ENCODE data around the gene SPRR5. TPM values are rescaled to one million over a fixed set of nuclear protein-coding genes. Genes with fewer than 3 reads are reported as not detected.

The SPRR5 gene
- total and polyA plus RNA-seq, 7 donors: not detected

DNA sequence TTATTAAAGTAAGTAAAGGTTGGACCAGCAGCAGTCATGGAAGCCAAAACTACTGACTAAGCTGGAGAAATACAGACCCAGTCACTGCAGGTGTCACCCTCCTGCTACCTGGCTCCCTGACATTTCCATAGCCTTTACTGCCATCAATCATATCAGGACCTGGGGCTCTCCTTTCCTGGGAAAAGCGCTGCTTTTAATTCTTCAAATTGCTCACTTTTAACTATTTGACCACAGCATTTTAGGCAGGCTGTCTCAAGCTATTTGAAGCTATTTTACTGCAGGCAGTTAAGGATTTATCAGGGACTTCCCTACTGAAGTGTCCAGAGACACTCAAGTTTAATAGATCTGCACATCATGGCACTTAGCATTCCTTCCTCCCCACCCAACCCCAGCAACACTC lies 34.5 kb upstream of the SPRR5 start:
- WGBS, 3 donors: 61 to 77% (median 68%) methylated on average over 1 of the region's 1 CpG
- H3K4me1 ChIP-seq: no peaks in the 10 kb centered on the region
- intact Hi-C loops (cut with DNase I): no loop called here
- DNase-seq (no peak), ATAC-seq (no peak)
- no peaks in the 10 kb centered on the region for H3K36me3 ChIP-seq (ENCODE audit: insufficient read depth in 1 of 2, low read depth in 1 of 2)
- H3K4me3 ChIP-seq: no peak overlapping the region
- H3K27me3 ChIP-seq (ENCODE audit: insufficient read depth in 3 of 3, low read length in 2 of 3): no peaks in the 10 kb centered on the region
- H3K9me3 ChIP-seq: no peaks in the 10 kb centered on the region
- TF ChIP-seq, protein P1, sequence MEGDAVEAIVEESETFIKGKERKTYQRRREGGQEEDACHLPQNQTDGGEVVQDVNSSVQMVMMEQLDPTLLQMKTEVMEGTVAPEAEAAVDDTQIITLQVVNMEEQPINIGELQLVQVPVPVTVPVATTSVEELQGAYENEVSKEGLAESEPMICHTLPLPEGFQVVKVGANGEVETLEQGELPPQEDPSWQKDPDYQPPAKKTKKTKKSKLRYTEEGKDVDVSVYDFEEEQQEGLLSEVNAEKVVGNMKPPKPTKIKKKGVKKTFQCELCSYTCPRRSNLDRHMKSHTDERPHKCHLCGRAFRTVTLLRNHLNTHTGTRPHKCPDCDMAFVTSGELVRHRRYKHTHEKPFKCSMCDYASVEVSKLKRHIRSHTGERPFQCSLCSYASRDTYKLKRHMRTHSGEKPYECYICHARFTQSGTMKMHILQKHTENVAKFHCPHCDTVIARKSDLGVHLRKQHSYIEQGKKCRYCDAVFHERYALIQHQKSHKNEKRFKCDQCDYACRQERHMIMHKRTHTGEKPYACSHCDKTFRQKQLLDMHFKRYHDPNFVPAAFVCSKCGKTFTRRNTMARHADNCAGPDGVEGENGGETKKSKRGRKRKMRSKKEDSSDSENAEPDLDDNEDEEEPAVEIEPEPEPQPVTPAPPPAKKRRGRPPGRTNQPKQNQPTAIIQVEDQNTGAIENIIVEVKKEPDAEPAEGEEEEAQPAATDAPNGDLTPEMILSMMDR (IDR thresholded peaks at IDR 0.05): no peak
- no peak overlapping the region for H3K27ac ChIP-seq

DNA sequence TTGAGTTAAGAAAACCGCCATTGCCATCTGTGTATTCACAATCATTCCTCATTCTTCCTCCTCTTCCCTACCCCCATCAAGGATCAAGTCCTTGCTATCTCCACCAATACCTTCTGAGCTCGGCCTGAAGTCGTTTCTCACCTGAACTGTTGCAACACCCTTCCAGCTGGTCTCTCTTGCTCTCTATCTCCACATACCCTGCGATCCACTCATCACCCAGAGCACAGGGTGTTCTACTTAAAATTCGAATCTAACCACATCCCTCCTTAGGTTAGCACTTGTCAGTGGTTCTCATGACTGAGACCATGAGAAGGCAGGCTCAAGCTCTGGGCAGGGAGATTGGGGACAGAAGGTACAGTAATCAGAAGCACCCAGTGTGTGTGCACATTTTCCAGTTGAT lies 34.1 kb upstream of the SPRR5 start:
- Histone ChIP-seq H3K27me3 (ENCODE audit: insufficient read depth in 3 of 3, low read length in 2 of 3) (no peaks in the 10 kb centered on the region), H3K9me3 (no peaks in the 10 kb centered on the region), H3K36me3 (ENCODE audit: insufficient read depth in 1 of 2, low read depth in 1 of 2) (no peaks in the 10 kb centered on the region), H3K4me3 (no peak overlapping the region), H3K27ac (no peak overlapping the region), H3K4me1 (no peaks in the 10 kb centered on the region)
- 50 to 64% (median 58%) methylated on average over 5 of the region's 5 CpGs for WGBS, 3 donors
- TF ChIP-seq, protein P1 (IDR thresholded peaks at IDR 0.05): no peak
- DNase-seq (no peak), ATAC-seq (no peak)
- intact Hi-C loops (cut with DNase I): no loop called here

DNA sequence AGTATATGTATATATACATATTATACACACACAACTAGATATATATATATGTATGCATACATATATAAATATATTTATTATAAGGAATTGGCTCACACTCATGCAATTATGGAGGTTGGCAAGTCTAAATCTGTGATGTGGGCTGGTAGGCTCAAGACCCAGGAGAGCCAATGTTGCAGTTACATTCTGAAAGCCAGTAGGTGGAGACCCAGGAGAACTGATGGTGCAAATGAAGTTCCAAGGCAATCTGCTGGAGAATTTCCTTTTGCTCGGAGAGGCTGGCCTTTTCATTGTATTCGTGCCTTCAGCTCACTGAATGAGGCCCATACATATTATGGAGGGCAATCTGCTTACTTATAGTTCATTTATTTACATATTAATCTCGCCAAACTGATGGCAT lies 29.2 kb upstream of the SPRR5 start:
- WGBS, 3 donors: 8 to 28% (median 19%) methylated on average over 3 of the region's 3 CpGs
- H3K4me3 ChIP-seq: no peak overlapping the region
- ATAC-seq: no peak
- H3K36me3 ChIP-seq (ENCODE audit: insufficient read depth in 1 of 2, low read depth in 1 of 2): no peaks in the 10 kb centered on the region
- no peaks in the 10 kb centered on the region for H3K4me1 ChIP-seq
- intact Hi-C loops (cut with DNase I): no loop called here
- TF ChIP-seq, protein P1 (IDR thresholded peaks at IDR 0.05): no peak
- H3K9me3 ChIP-seq: no peaks in the 10 kb centered on the region
- no peak for DNase-seq
- H3K27me3 ChIP-seq (ENCODE audit: insufficient read depth in 3 of 3, low read length in 2 of 3): no peaks in the 10 kb centered on the region
- H3K27ac ChIP-seq: no peak overlapping the region

DNA sequence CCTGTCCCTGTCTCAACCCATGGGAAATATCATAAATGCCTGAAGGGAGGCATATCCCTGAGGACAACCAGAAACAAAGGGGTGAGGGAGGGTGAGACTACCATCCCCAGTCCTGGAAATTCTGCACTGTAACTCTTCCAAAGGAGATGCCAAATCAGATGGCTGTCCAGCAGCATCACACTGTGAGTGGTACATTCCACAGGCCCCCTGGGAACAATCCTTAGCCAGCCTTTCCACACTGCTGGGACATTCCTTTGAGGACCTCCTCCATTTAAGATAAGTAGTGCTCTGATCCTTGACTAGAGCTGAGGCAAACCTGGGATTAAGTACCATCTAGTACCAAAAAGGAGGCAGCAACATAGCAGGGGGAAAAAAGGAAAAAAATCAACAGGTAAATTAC lies 27.9 kb upstream of the SPRR5 start:
- Histone ChIP-seq H3K36me3 (ENCODE audit: insufficient read depth in 1 of 2, low read depth in 1 of 2) (no peaks in the 10 kb centered on the region), H3K9me3 (no peaks in the 10 kb centered on the region), H3K4me3 (no peak overlapping the region), H3K27me3 (ENCODE audit: insufficient read depth in 3 of 3, low read length in 2 of 3) (no peaks in the 10 kb centered on the region), H3K4me1 (no peaks in the 10 kb centered on the region), H3K27ac (no peak overlapping the region)
- intact Hi-C loops (cut with DNase I): no loop called here
- TF ChIP-seq, protein P1 (IDR thresholded peaks at IDR 0.05): no peak
- ATAC-seq: no peak
- DNase-seq: no peak

DNA sequence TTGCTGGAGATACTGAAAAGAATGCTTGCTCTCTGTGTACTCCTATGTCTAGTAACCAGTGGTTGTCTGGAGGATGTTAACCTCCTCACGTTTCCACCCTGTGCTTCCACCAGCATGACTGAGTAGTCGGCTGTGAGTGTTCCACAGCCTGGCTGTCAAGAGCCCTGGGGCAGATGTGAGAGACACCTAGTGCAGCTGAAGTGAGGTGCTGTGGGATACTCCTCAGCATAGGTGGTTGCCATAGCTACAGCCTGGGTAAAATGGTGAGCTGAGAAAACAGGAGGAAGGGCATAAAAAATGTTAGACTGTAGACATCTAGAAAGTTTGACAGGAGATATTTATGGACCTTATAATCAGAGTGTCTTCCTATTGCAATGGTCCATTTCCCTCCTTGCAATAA lies 22.8 kb upstream of the SPRR5 start:
- TF ChIP-seq, protein P1 (IDR thresholded peaks at IDR 0.05): no peak
- 32 to 47% (median 47%) methylated on average over 2 of the region's 2 CpGs for WGBS, 3 donors
- Histone ChIP-seq H3K4me3 (no peak overlapping the region), H3K36me3 (ENCODE audit: insufficient read depth in 1 of 2, low read depth in 1 of 2) (no peaks in the 10 kb centered on the region), H3K27me3 (ENCODE audit: insufficient read depth in 3 of 3, low read length in 2 of 3) (no peaks in the 10 kb centered on the region), H3K4me1 (no peaks in the 10 kb centered on the region), H3K27ac (no peak overlapping the region), H3K9me3 (no peaks in the 10 kb centered on the region)
- intact Hi-C loops (cut with DNase I): no loop called here
- ATAC-seq (no peak), DNase-seq (no peak)
